Body of pancreas (tissue), 2 donors: Measurements from ENCODE around the gene DNPEP. TPM values are rescaled to one million over a fixed set of nuclear protein-coding genes. Genes with fewer than 3 reads are reported as not detected.

Experiments
- small RNA-seq: library from RNA; depleted of rRNA; stranded (forward); fragments of <200 nt; gene quantifications from one replicate; pipeline ENCODE3, GENCODE V24; 2016
- total RNA-seq, 2 donors: library from RNA; depleted of rRNA; stranded (reverse); fragments of >200 nt; gene quantifications; one replicate each; pipeline ENCODE4 v1.1.0, GENCODE V29; 2016

Gene DNPEP
- total RNA-seq, 2 donors from 2014 or later: 18.4 to 24.7 TPM

Small RNA genes lying within 50 kb of the gene (small RNA-seq; reads per million reads assigned to genes)
- not detected for gene AC053503.3

Other genes with a start within 250 kb of the DNPEP start
- 1 to 10 TPM; 8.9 to 9.3 TPM for gene NHEJ1, start 227.1 kb downstream of the DNPEP start, total RNA-seq
- gene SLC23A3, start 217.9 kb downstream of the DNPEP start, total RNA-seq: 1 to 10 TPM; 3.1 to 8.2 TPM
- 10 to 100 TPM; 25.7 to 27.4 TPM for gene CNPPD1, start 211.0 kb downstream of the DNPEP start, total RNA-seq
- gene RETREG2, start 209.6 kb downstream of the DNPEP start, total RNA-seq: 10 to 100 TPM; 41.9 to 43.6 TPM
- gene ZFAND2B, start 181.1 kb downstream of the DNPEP start, total RNA-seq: 10 to 100 TPM; 36.9 to 43.3 TPM
- 10 to 100 TPM; 10.5 to 11.7 TPM for gene ABCB6, start 169.0 kb downstream of the DNPEP start, total RNA-seq
- 10 to 100 TPM; 21.0 to 27.7 TPM for gene ATG9A, start 158.3 kb downstream of the DNPEP start, total RNA-seq
- gene ANKZF1, start 158.1 kb downstream of the DNPEP start, total RNA-seq: 10 to 100 TPM; 67.5 to 95.3 TPM
- gene GLB1L, start 142.5 kb downstream of the DNPEP start, total RNA-seq: 10 to 100 TPM in 1 of 2 donors, 1 to 10 TPM in 1; 3.1 to 11.2 TPM
- 10 to 100 TPM in 1 of 2 donors, 1 to 10 TPM in 1; 8.0 to 16.8 TPM for gene STK16, start 142.4 kb downstream of the DNPEP start, total RNA-seq
- not detected for gene TUBA4B, start 134.7 kb downstream of the DNPEP start, total RNA-seq
- 10 to 100 TPM; 17.8 to 20.2 TPM for gene TUBA4A, start 134.0 kb downstream of the DNPEP start, total RNA-seq
- gene DNAJB2, start 108.5 kb downstream of the DNPEP start, total RNA-seq: 10 to 100 TPM; 60.3 to 68.0 TPM
- 10 to 100 TPM; 18.7 to 19.8 TPM for gene PTPRN, start 78.5 kb downstream of the DNPEP start, total RNA-seq
- not detected for gene RESP18, start 55.2 kb downstream of the DNPEP start, total RNA-seq
- gene DES, start 30.5 kb upstream of the DNPEP start, total RNA-seq: 10 to 100 TPM; 12.7 to 23.1 TPM
- 1 to 10 TPM; 2.9 to 3.6 TPM for gene SPEG, start 46.9 kb upstream of the DNPEP start, total RNA-seq
- 10 to 100 TPM; 40.5 to 57.4 TPM for gene GMPPA, start 111.0 kb upstream of the DNPEP start, total RNA-seq
- not detected for gene ASIC4, start 126.6 kb upstream of the DNPEP start, total RNA-seq
- 100 to 1,000 TPM; 115 to 232 TPM for gene CHPF, start 155.9 kb upstream of the DNPEP start, total RNA-seq
- gene TMEM198, start 156.1 kb upstream of the DNPEP start, total RNA-seq: 1 to 10 TPM; 3.3 to 5.7 TPM
- gene OBSL1, start 183.6 kb upstream of the DNPEP start, total RNA-seq: 100 to 1,000 TPM; 119 to 185 TPM
- 1 to 10 TPM in 1 of 2 donors, under 1 TPM in 1; 0.66 to 1.6 TPM for gene INHA, start 184.4 kb upstream of the DNPEP start, total RNA-seq
- 10 to 100 TPM in 1 of 2 donors, 1 to 10 TPM in 1; 9.6 to 18.1 TPM for gene STK11IP, start 209.9 kb upstream of the DNPEP start, total RNA-seq
- 10 to 100 TPM in 1 of 2 donors, 1 to 10 TPM in 1; 2.6 to 10.9 TPM for gene SLC4A3, start 239.7 kb upstream of the DNPEP start, total RNA-seq